GM21529 (cell line): ENCODE data around the gene ACSM6.
"Not testable (repeated sequence)": the region's sequence is repeated elsewhere in the genome, so short reads cannot be mapped to it uniquely, and the experiment has no call there.

ENCODE experiments used
- ATAC-seq: cut with Tn5 transposase; IDR thresholded peaks from one replicate; pipeline ENCODE4 v1.9.1; 2021; ENCODE audit not compliant: unreplicated experiment

Gene ACSM6

GRCh38 chr10:95214793-95215192 lies 20.8 kb downstream of the ACSM6 start:
- ATAC-seq: peak; percentile 87

- no peak for ATAC-seq
Measured at GRCh38 chr10:95217476-95217875, 23.4 kb downstream of the ACSM6 start.

- ATAC-seq: no peak
Measured at GRCh38 chr10:95220539-95220938, 26.5 kb downstream of the ACSM6 start.

DNA sequence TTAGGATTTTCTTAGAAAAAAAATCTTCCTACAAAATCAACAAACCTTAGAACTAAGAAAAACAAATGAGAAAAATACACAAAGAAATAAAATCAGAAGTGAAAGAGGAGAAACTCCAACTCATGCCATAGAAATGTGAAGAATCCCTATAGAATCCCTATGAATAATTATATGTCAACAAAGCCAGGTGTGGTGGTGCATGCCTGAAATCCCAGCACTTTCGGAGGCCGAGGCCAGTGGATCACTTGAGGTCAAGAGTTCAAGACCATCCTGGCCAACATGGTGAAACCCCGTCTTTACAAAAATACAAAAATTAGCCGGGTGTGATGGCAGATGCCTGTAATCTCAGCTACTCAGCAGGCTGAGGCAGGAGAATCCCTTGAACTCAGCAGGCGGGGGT lies 27.1 kb downstream of the ACSM6 start:
- ATAC-seq: no peak

- ATAC-seq: no peak
Measured at GRCh38 chr10:95225136-95225535, 31.1 kb downstream of the ACSM6 start.

DNA sequence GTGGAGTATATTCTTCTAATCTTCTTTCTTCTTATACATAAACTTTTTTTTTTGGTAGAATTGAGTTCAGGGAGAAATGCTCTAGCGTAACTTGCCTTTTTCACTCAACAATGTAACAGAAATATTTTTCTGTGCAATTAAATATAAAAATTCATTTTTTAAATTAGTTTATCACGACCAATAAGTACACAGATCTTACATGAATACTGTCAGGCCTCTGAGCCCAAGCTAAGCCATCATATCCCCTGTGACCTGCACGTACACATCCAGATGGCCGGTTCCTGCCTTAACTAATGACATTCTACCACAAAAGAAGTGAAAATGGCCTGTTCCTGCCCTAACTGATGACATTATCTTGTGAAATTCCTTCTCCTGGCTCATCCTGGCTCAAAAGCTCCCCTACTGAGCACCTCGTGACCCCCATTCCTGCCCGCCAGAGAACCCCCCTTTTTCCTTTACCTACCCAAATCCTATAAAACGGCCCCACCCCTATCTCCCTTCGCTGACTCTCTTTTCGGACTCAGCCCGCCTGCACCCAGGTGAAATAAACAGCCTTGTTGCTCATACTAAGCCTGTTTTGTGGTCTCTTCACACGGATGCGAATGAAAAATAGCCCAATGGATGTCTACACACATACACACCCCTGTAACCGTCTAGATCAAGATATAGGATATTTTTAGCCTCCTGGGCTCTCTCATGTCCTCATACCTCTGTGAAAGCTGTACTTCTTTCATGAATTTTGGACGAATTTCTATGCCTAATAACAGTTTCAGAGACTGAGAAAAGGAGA lies 35.1 kb downstream of the ACSM6 start:
- not testable (repeated sequence) for ATAC-seq

GRCh38 chr10:95229724-95230627 lies 35.9 kb downstream of the ACSM6 start:
- ATAC-seq: no peak

DNA sequence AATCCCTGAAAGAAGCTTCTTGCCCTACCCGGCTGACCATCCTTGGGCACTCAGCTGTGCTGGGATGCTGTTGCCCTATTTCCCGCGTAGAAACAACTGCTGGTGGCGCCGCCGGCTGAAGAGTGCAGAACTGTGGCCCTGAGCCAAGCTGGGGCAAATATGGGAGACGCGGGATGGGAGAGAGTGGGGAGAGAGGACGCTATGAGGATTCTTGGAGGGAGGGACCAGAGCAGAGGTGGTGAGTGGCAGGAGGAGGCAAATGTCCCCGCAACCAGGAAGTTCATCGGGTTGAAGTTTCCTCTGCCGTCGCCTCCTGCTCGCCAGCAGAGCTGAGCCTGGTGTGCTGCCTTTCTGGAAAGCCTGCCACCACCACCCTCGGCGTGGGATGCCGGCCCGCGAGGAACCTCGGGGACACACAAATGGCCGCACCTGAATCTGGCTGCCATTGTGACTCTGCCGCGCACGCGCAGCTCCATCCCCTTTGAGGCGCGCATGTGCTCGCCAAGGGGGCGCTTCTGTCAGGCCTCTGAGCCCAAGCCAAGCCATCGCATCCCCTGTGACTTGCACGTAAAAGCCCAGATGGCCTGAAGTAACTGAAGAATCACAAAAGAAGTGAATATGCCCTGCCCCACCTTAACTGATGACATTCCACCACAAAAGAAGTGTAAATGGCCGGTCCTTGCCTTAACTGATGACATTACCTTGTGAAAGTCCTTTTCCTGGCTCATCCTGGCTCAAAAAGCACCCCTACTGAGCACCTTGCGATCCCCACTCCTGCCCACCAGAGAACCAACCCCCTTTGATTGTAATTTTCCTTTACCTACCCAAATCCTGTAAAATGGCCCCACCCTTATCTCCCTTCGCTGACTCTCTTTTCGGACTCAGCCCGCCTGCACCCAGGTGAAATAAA lies 36.9 kb downstream of the ACSM6 start:
- not testable (repeated sequence) for ATAC-seq

DNA sequence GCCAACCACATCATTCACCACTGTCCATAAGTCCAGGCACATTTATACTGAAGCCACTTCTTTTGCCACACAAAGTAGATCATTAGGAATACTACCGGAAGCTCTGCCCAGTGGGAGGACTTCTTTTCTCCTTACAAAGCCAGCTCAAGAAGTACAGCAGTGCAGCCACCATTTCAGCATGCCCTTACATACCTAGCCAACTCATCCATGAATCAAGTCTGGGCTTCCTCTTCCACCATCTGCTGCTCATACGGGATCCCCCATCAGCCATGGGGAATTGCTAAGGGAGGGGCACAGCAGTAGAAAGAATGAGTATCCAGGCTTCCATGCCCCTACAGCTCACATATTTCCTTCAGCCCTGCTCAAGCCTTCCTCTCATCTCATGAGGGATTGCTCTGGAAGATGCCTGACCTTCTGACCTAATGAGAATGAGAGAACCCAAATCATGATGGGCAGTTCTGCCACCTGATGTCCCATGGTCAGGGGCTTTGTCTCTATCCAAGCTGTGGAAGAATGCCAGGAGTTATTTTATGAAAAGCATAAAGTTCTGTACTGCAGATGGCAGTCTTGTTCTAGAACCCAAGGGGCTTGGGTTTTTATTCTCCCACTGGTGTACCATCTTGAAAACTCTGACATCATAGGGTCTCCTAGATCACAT lies 39.5 kb downstream of the ACSM6 start:
- no peak for ATAC-seq

DNA sequence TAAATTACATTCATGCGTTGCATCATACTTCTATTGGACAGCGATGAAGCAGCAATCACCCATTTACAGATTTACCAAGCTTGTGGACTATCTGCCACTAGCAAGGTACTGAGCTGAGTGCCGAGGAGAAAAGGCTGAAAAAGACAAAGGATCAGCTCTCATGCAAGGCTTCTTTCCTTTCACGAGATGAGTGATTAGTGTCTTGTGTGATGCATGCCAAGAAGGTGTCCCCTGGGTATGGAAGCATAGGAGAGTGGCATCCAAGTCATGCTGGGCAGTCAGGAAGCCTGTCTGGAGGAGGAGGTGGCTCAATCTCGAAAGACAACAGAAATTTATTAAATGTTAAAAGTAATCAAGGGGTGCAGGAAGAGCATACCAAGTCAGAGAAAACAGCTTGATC lies 40.9 kb downstream of the ACSM6 start:
- ATAC-seq: no peak

DNA sequence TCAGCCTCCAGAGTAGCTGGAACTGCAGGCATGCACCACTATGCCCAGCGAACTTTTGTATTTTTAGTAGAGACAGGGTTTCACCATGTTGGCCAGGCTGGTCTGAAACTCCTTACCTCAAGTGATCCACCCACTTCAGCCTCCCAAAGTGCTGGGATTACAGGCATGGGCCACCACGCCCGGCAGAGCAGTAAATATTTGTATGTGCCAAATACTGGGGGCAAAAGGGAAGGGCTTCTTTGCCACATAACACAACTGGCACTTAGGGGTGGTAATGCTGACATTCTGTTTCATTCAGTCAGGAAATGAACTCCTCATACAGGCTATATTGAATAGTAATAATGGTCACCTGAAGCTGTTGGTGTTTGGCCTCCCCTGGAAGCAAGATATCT lies 41.6 kb downstream of the ACSM6 start:
- no peak for ATAC-seq

DNA sequence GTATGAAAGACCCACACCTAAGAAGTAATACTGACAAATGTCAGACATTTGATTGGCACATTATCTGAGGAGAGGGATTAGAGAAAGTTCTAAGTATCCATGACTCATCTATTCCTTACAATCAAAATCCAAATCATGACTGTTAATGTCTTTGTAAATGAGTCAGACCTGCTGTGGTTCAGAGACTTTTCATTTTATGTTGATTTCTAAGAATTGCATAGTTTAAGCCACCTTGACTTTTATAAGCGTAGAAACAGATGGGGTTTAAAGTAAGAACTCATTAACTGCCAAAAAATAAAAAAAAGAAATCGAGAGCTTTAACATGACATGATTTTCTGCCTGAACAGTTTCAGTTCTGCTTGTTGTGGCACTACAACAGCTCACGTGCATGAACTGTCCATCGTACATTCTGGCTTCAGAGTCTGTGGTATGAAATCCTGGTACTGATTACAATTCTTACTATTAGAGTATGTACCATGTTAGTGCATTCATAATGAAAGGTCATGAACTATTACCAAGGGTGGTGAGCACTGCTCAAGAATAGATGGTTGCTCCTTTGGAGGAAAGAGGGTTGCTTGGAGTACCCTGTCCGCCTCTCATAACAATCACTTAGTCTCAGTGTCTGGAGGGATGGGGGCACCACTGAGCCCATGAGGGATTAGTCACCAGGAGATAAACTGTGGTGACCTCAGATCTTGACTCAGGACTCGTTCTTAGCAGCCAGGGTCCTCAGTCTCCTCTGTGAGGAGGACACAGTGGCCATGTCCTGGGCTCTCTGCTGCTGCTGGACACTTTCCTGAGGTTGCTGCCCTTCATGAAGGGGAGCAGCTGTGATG lies 42.2 kb downstream of the ACSM6 start:
- peak; percentile 98 for ATAC-seq

GRCh38 chr10:95237376-95238170 lies 43.5 kb downstream of the ACSM6 start:
- no peak for ATAC-seq

DNA sequence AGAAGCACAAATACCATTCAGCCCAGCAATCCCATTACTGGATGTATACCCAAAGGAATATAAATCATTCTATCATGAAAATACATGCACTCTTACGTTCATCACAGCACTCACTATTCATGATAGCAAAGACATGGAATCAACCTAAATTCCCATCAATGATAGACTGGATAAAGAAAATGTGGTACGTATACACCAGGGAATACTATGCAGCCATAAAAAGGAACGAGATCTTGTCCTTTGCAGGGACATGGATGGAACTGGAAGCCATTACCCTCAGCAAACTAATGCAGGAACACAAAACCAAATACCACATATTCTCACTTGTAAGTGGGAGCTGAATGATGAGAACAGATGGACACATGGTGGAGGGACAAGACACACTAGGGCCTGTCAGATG lies 46.1 kb downstream of the ACSM6 start:
- not testable (repeated sequence) for ATAC-seq

GRCh38 chr10:95240811-95241210 lies 46.8 kb downstream of the ACSM6 start:
- no peak for ATAC-seq

DNA sequence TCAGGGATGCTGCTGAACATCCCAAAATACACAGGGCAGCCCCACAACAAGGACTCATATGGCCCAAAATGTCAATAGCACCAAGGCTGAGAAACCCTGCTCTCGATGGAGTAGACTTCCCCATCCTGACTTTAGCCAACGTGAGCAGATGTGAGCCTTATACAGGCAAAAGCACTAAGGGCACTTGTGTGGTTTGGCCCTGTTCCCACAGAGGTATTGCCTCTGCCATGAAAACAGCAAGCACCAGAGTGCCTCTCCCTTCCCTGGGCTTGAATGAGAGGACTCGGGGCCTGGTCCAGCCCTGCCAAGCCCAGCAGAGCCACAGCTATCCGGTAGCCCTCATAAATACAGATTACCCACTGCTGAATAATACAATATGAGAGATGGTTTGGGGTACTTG lies 47.5 kb downstream of the ACSM6 start:
- ATAC-seq: no peak

DNA sequence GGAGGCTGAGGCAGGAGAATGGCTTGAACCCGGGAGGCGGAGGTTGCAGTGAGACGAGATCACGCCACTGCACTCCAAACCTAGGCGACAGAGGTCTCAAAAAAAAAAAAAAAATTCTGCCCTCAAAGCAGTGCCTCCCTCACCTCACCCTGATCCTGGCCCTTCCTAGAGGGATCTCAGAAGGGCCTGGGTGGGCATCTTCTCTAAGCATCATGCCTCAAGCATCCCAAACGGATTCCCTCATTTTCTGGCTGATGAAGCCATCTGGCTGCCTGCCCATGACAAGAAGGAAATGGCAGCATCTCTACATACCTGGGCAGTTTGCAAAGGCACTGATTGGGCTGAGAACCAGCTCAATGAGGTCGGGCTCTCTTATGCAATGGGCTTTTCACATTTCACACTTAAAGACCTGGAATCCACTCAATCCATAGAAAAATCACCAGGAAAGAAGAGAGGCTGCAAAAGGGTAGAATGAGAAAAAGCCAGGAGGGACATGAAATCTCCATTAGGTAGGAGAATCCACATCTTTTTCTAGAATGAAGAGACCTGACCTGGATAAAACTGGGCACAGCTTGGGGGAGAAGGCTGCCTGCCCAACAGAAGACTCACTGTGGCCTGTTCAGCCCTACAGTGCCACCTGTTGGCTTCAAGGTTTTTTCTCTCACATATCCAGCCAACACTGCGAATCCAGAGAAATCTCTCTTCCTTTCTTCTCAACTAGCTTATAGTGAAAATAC lies 48.7 kb downstream of the ACSM6 start:
- ATAC-seq: no peak

DNA sequence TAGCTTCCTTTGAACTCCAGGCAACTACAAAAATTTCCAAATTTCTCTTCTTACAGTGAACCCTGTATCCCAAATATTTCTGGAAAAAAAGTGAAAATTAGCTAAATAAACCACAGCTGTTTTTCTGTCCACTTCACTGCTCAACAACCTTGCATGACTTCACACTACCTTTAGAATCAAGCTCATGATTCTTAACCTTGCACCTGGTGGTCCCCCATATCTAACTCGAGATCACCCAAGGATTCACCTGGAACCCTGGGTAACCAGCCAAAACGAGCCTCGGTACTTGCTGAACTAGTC lies 49.2 kb downstream of the ACSM6 start:
- ATAC-seq: no peak
